NCI-H2171 treated with DMSO at 0.1 percent for 48 hours (cell line): ENCODE measurements around the gene LAMC3.

Source experiments
- DNase-seq: peaks from one replicate; lab custom pipeline; 2025; lab: John Stamatoyannopoulos, UW

The LAMC3 gene

DNA sequence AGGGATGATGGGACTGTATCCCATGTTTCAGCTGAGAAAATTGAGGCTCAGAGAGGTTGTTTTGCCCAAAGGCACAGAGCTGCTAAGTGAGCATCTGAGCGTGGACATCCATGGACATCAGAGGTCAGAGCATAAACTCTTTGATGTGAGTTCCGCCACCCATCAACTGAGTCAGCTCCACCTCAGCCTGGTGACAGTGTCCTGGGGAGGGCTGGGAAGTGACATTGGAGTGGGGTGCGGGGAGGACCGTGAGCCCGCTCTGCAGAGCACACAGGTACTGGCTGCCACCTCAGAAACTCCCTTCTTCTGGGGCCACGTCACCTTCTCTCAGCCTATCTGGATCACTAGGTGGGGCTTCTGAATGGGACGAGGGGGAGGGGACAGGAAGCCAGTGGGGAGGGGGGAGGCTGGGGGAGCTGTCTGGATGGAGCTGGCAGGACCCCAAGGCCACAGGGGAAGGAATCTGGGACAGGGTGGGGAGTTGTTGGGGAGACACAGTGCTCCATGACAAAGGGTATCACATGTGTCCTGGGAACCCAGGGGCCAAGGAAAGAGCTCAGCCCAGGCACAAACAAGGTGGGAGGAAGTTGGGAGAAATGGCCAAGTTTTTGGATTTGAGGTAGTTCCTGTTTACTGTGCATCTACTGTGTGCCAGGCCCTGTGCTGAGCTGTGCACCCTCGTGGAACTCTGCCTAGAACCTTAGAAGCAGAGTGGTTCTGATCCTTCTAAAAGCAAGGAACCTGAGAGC is 2.5 kb downstream of the LAMC3 start:
- no peak for DNase-seq

DNA sequence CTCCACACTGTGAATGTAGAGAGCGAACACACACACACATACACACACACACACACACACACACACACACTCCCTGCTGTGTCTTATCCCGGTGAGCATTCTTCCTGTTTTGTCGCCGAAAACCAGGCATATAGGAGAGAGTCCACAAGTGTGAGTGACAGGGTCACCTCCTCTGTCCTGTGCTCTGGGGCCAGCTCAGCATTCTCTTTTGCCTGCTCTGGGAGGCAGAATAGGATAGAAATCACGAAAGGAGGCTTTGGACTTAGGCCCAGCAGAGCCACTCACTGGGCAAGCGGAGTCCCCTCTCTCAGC is 3.0 kb downstream of the LAMC3 start:
- DNase-seq = no peak

DNA sequence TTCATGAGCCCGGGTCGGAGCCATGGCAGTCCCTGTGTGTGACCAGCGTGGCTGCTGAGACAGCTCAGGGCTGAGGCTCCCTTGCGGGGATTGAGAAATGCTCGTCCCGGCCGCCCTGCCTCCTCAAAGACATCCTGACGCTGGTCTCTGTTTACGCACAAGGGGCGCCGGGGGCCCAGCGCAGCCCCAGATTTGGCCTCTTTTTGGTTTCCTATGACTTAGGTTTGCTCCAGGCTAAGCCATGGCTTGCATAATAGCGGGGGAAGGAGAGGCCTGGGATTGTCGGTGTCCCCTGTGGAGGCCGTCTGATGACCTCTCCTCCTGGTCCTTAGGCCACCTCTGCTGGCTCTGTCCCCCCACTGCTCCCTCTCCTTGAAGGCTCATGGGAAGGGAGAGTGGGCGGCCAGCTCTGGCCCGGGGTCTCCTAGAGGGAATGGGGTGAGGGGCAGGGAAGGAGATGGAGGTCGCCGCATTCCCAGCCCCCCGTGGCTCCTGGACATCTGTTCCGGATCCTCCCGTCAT is 3.5 kb downstream of the LAMC3 start:
- DNase-seq = no peak

DNA sequence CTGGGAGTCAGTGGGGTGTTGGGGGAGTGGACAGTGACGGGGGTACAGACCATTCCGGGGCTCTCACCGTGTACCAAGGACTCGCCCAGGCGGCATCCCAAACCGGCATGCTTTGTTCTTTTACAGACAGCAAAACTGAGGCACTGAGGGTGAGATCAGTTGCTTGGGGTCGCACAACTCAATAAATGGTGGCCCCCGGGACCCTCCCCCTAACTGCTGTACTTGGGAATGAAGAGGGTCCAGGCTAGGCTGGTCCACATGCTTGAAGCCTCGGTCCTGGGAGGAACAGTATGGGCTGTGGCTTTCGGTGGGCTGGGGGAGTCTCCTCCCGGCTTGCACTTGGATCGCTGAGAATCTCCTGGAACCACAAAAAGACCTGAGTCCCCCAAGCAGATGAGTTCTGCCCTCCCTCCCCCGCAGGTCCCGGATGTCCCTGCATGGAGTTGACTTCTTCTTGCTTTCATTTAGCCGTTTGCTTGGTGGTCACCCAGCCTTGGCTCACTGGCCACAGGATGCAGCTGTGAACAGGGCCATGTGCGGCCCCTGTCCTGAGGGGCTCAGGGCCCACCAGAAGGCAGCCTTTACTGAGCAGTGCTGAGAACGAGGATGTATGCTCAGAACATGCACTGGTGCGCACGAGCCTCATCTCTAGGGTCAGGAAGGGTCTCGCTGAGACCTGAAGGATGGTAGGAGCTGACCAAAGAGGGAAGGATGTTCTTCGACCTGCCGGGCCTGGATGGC is 4.2 kb downstream of the LAMC3 start:
- no peak for DNase-seq

DNA sequence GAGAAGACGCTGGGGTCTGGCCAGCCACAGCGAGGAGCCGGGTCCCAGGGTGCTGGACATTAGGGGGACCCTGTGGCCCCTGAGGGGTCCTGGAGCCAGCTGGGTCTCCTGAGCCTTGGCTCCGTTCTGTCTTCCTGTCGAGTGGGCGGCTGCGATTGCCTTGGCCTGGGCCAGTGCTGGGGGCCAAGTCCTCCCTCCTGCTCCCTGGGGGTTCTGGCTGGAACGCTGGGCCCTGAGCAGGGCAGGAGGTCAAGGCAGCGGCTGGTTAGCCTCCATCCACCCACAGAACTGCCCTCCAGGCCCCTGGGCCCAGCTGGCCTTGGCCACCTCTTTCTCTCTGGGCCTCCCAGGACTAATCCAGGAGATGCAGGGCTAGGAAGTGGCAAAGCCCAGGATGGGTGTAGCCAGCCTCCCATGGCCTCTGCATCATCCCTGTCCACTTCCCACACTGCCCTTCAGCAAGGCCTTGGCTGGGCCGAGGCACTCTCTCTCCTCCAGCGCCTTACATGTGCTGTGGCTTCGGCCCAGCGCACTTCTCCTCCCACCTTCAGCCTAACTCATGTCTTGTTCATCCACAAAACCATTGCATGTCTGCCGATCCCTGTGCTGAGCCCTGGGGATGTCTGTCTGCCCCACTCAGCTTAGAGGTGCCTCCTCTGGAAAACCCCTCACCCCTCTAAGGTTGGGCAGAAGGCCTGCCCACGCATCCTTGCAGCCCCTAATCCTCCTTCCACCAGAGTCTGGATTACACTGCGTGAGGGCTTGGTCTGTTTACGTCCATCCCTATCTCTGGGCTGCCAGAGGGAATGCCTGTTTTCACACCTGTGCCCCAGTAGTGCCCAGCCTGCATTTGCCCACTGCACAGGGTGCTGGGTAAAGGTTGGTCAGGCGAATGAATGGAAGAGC is 5.0 kb downstream of the LAMC3 start:
- no peak for DNase-seq

DNA sequence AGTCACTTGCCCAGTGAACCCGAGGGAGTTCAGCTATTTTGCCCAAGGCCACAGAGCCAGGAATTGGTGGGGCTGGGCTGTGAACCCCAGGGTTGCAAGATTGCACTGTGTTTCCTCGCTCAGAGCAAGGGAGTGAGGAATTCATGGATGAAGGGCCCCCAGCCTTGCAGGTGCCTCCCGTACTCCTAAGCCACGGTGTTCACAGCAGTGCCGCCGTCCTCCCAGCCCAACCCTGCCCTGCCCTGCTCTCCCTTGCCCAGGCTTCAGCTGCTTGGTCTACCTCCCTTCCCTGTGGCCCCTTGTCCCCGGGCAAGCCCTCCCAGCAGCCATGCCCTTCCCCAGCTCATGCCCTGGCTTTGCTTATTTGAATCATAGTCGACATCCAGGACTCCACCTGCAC is 6.1 kb downstream of the LAMC3 start:
- no peak for DNase-seq

DNA sequence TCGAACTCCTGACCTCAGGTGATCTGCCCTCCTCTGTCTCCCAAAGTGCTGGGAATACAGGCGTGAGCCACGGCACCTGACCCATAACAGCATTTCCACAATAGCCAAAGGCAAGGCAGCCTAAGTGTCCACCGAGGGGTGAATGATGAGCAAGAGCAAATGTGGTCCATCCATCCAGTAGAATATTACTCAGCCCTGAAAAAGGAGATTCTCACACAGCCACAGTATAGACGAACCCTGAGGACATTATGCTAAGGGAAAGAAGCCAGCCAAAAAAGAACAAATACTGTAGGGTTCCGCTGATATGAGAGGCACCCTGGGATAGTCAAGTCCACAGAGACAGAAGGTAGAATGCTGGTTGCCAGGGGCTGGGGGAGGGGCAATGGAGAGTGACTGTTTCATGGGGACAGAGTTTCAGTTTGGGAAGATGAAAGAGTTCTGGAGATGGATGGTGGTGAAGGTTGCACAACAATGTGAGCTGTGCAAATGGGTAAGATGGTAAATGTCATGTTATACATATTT is 7.0 kb downstream of the LAMC3 start:
- no peak for DNase-seq

DNA sequence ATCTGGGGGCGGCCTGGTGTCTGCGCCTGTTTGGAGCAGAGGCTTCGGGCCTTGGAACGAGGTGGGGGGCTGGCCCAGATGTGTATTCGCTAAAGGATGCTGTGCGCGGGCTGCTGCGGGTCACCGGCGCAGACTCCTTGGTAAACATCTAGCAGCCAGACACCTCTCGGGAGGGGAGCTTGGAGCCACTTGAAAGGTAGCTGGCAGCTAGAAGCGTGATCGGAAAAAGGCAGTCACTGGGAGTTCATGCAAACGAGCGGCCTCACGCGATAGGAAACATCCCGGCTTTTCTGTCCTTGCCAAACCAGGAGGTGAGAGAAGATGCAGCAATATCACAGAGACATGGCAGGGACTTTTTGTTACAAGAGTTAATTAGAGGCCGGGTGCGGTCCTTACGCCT is 8.1 kb downstream of the LAMC3 start:
- no peak for DNase-seq

DNA sequence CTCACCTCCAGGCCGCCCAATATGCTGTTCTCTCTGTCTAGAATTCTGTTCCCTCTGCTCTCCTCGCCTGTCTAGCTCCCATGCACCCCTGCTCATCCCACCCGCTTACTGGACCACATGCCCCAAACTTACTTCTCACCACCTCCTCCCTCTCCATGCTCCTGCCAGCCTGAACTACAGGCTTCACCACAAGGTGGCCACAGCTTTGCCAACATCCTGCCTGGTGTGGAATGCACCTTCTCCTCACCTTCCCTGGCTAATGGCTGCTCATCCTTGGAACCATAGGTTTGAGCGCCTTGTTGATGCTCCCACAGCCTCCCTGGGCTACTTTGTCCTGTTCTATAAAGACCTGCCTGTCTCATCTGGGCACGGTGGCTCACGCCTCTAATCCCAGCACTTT is 9.6 kb downstream of the LAMC3 start:
- no peak for DNase-seq

DNA sequence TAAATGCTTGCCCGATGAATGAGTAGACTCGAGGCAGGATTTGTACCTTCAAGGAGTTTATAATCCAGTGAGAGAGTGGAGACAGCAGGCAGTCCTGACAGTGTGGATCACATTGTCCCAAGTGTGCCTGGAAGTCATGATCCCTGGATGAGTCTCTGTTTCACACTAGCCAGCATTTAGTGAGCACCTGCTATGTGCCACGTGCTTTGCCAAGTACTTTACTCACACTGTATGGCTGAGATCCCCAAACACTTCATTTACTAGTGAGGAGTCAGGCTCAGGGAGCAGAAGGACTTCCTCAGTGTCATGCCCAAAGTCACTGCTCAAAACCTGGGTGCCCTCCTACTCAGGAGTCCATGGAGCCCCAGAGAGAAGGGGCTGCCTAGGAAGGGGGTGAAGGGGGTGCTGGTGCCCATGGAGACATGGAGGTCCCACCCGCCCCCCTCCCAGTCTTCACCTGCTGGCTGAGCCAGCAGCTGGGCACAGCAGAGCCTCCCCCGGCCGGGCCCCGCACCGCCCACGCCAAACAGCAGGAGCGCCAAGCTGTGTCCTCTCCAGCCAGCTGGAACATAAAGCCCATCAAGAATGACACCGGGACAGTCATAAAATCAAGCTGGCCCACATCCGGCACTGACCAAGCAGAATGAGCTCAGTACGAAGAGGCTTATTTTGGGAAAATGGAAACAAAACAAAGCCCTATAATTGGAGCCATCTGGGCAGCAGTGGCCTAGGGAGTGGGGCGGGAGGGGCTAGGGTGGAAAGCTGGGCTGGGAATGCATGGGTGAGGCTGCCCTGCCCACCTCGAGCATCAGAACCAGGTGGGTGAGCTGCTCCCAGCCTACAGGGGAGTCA is 10.6 kb downstream of the LAMC3 start:
- DNase-seq = no peak

DNA sequence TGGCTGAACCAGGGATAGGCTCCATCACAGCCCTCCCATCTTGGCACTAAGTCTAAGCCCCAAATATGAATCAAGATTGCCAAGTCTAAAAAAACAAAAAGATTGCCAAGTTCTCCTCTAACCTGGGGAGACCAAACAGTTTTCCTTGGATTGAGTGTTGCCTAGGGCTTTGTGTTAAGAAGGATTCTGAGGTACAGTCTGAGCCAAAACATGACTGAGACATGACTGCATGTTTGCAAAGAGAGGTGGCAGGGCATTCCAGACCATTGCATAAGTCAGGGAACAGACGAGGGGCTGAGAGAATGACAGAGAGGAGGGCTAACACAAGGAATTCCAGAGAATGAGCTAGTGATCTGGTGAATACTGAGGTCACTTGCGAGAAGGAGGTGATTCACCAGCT is 11.4 kb downstream of the LAMC3 start:
- no peak for DNase-seq

DNA sequence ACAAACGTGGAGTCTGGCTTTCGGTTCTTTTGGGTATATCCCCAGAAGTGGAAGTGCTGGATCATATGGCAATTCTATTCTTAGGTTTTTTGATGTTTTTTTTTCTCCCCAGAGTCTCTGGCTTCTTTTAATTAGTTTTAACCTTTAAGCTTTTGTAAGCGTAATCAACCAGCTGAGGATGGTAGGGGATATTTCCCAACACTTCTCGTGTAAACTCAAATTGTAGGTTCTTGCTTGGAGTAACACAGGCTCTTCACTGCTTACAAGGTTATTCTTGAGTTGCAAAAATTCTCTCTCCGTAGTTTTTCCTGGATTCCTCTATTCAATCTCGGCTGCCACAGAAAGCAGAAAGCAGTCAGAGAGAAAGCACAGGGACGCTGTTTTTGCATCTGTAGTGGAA is 11.9 kb downstream of the LAMC3 start:
- DNase-seq = no peak

DNA sequence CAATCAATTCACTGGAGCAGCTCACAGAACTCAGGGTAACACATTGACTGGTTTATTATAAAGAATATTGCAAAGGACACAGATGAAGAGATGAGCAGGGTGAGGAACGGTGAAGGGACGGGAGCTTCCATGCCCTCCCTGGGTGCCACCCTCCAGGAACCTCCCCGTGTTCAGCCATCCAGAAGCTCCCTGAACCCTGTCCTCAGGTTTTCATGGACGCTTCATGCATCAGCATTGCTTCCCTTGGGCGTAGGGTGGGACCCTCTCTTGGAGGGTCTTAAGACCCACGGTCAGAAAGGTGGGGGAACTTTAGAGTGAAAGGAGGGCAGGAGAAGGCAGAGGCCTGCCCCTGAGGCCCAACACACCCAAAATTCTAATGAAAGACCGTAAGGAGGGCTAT is 12.8 kb downstream of the LAMC3 start:
- DNase-seq = no peak

DNA sequence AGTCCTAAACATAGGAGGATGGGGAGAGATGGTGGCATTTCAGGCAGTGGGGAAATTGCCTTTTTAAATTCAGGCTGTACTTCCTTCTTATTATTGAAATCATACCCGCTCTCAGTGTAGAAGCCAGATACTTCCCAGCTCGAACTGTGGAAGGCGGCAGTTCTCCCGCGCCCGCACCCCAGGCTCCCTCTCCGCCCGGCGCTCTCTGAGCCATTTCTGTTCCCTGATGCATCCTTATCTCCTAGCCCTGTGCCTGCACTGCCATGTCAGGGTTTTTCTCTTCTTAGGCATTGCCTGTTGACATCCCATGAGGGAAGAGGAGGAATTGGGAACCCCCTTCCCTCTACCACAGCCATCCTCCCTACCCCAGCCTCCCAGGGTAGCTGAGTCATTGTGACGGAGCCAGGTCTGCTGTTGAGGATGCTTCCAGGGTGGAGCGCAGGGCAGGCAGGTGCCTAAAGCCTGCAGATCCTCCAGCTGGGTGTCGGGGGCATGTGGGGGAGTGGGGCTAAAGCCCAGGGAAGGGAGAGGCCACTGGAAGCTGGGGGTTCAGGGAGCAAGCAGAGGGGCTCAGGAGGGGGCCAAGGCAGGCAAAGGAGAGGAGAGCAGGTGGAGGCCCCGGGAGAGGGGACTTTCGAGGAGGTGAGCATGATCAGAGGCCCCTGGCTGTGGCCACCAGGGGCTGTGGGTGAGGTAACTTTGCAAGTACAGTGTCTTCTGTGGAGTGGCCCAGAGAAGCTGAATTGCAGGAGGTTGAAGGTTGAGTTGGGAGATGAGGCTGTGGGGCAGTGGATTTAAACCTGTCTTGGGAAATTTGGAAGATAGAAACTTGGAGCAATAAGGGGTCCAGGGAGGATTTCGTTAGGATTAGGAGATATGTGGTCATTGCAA is 16.2 kb downstream of the LAMC3 start:
- no peak for DNase-seq

DNA sequence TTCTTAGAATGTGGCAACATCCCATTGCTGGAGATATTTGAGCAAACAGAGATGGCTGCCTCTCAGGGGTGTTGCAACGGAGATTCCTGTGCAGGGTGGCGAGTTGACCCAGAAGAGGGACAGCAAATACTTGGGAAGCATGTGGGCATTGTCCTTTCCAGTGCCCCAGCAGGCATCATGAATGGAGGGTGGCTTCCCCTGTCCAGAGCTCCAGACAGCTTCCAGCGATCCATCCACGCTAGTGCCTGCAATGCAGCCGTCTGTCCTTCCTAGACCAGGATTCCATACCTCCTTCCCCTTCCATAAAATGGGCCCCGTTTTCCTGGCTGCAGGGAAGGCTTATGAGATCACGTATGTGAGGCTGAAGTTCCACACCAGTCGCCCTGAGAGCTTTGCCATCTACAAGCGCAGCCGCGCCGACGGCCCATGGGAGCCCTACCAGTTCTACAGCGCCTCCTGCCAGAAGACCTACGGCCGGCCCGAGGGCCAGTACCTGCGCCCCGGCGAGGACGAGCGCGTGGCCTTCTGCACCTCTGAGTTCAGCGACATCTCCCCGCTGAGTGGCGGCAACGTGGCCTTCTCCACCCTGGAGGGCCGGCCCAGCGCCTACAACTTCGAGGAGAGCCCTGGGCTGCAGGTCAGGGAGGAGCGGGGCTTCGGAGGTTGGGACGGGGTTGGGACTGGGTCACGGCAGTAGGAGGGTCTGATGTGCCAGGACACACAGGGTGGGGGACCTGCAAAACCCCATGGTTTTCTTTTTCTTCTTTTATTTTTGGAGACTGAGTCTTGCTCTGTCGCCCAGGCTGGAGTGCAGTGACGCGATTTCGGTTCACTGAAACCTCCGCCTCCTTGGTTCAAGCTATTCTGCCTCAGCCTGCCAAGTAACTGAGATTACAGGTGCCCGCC is 17.2 kb downstream of the LAMC3 start:
- no peak for DNase-seq

DNA sequence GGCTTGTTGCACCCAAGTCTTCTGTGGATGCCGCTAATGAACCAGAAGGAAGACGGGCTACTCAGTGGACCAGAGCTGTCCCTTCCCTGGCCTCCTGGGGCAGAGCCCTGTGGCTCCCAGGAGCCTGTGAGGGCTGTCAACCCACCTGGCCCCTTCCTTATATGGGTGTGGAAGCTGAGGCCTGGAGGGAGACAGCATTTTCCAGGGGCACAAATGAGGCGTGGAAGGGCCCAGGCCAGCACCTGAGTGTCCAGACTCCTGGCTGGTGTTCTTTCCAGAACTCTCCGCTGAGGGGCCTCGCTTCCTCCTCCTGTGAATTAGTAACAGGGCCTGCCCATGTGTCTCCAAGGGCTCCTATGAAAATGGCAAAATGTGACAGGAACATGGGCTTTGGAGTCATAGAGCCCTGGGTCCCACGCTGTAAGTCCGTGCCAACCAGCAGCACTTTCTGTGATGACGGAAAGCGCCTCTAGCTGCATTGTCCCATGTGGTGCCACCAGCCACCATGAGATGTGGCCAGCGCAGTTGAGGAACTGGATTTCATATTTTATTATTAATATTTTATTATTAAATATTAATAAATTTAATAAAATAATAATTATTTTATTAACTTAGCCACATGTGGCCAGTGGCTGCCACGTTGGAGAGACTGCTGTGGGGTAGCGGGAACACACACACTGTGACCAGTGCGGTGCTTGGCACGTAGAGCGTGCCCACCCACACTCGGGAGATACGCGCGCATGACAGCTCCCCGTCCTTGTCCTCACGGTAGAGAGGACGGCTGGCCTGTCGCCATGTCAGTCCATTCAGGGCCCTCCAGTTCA is 18.3 kb downstream of the LAMC3 start:
- no peak for DNase-seq

DNA sequence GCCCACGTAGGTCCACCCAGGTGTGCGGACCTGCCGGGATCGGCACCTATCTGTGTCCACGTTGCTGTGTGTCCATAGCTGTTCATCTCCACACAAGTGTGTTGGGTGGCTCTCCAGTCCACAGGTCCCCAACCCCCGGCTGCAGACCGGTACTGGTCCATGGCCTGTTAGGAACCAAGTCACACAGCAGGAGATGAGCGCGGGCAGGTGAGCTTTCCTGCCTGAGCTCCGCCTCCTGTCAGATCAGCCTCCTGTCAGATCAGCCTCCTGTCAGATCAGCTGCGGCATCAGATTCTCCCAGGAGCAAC is 18.9 kb downstream of the LAMC3 start:
- no peak for DNase-seq

DNA sequence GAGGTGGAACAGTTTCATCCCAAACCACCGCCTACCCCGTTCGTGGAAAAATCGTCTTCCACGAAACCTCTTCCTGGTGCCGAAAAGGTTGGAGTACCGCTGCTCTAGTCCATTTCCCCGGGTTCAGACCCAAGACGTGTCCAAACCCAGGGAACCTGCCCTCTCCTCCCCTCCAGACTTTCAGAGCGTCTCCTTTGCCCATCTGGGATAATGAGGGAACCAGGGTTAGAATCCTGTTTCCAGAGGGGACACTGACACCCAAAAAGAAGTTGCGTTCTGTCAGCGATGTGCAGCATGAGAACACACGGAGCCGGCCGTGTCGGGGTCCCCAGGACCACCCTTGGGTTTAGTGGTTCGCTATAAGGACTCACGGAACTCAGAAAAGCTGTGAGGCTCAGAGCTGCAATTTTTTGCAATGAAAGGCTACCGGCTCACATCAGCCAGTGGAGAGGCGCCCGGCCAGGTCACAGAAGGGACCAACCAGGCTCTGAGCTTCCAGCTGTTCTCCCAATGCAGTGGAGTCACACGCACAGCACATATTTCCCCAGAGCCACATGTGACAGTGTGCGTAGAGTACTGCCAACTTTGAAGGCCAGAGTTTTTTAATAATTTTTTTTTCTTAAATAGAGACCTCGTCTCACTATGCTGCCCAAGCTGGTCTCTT is 19.4 kb downstream of the LAMC3 start:
- no peak for DNase-seq
